HG03460 (cell line): ENCODE results near the gene SGK1.
"Not testable (repeated sequence)": the region's sequence is repeated elsewhere in the genome, so short reads cannot be mapped to it uniquely, and the experiment has no call there.

Experiments used
- ATAC-seq: cut with Tn5 transposase; IDR thresholded peaks from one replicate; pipeline ENCODE4 v1.9.1; 2021; ENCODE audit not compliant: unreplicated experiment

SGK1 gene

GRCh38 chr6:134307870-134308269 lies 10.0 kb downstream of the SGK1 start:
- ATAC-seq: no peak

DNA sequence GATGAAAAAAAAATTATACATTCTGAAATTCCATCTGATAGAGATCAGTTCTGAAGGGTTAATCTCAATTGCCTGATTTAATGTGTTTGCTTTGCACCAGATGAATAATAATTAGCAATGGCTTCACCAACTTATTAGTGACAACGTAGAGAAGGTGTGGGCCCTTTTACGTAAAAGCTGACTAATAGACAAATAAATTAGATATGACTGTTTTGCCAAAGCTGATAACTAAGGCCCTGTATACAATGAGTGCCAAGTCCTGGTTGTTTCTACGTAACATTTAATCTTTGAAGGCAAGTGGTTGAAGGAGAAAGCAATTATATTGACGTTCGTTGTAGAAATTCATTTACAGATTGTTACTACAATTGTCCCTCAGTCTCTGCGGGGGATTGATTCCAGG lies 10.8 kb downstream of the SGK1 start:
- no peak for ATAC-seq

DNA sequence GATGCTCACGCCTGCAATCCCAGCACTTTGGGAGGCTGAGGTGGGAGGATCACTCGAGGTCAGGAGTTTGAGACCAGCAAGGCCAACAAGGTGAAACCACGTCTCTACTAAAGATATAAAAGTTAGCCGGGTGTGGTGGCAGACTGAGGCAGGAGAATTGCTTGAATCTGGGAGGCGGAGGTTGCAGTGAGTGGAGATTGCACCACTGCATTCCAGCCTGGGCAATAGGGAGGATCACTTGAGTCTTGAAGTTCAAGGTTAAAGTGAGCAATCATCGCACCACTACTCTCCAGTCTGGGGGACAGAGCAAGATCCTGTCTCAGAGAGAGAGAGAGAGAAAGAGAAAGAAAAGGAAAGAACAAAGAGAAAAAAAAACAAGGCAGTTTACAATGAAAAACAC lies 13.5 kb downstream of the SGK1 start:
- ATAC-seq: not testable (repeated sequence)

DNA sequence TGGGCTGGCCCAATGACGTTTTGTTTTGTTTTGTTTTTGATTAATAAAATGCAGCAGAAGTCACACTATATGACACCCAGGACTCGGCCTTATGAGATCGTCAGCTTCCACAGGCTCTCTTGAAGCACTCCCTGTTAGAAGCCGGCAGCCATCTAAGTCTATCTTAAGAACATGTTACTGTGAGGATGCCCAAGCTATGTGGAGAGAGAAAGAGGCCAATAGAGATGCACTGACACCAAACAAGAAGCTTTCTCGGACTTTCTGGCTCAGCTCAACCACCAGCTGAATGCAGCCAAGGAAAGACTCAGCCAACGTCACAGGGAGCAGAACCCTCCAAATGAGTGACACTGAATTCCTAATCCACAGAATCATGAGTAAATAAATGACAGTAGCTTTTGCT lies 14.0 kb downstream of the SGK1 start:
- ATAC-seq: no peak

- no peak for ATAC-seq
Measured at GRCh38 chr6:134299236-134299635, 18.7 kb downstream of the SGK1 start.

DNA sequence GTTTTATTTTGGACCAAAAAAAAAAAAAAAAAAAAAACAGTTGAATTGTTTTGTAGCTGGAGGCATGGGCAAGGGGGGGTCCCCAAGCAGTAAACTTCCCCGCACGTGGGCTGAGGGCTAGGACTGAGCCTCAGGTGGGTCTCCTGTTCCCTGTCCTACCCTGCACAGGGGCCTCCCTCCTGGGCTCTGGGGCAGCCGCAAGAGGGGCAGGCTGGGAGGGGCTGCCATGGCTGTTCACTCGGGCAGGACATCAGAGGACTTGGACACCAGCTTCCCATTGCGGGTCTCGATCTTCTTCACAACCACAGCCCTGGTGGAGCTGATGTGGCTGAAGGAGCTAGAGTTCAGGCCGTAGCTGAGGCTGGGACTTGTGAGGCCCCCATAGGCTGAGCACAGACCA lies 21.1 kb downstream of the SGK1 start:
- no peak for ATAC-seq

- ATAC-seq: no peak
Measured at GRCh38 chr6:134295953-134296553, 21.9 kb downstream of the SGK1 start.

DNA sequence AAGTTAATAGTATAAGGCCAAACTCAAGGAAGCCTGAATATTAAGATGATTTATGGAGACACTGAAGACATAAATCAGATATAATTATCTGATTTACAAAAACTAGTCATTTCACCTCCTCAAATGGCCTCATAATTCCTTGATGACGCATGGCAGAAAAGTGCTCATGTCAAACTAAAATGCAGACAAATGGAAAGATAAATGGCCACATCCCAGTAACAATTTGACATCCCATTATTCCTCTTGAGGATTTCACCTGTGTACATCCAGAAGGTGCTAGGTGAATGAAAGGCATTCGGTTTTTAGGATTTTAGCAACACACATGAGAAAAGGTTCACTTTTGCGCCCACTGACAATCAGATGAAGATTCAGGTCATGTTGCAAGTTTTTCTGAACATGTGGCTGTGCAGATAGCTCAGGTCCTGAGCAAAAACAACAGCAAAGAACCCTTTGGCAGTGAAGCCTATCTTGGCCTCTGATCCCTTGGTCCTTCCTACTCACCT lies 24.2 kb downstream of the SGK1 start:
- no peak for ATAC-seq

DNA sequence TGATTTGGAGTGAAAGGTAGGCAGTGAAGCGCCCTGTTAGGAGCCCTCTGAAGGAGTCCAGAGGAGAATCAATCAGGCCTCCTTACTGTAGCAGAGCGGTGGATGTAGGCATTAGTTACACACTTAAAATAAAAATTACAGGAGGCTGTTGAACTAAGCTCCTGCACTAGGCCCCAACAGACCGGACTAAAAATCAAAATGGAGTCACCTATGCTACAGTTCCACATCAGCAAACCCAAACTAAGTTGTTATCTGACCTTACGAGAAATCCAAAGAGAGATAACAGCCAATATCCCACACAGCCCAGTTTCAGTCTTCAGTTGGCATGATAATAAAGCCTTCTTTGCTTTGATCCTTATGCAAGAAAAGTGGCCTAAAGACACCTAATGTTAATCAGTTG lies 26.8 kb downstream of the SGK1 start:
- ATAC-seq: no peak

DNA sequence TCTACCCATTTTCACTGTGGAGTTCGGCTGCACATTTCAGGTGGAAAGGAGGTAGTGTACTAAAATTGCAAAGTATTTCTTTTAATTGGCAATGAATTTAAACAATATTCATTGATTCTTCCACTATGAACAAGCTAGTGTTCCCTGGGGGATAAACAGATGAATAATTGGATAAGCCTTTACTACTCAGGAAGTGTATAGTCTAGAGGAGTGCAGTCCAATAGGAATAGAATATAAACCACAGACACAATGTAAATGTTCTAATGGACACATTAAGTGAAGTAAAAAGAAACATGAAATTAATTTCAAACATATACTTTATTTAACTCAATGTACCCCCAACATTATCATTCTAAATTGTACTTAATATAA lies 28.7 kb downstream of the SGK1 start:
- no peak for ATAC-seq

- peak; percentile 75 for ATAC-seq
Measured at GRCh38 chr6:134288538-134289203, 29.2 kb downstream of the SGK1 start.

- ATAC-seq: peak; percentile 37
Measured at GRCh38 chr6:134287859-134288537, 29.9 kb downstream of the SGK1 start.

GRCh38 chr6:134282816-134283215 lies 35.1 kb downstream of the SGK1 start:
- ATAC-seq: no peak

GRCh38 chr6:134281388-134281787 lies 36.5 kb downstream of the SGK1 start:
- no peak for ATAC-seq

DNA sequence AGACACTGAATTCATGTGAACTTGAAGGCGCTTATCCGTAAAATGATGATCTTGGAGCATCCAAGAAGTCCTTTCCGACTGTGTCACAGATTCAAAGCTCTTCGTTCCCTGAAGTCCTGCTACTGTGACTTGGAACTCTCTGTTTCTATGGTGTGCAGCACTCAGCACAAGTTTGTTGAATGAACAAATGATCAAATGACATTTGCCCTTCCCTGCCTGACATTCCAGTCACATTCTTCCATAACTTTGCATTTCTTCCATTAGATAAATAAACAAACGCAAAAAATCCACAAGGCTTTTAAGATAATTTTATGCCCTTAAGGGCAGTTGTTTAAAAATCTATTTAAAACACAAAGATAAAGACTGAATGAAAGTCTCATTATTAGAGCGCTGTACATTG lies 39.9 kb downstream of the SGK1 start:
- no peak for ATAC-seq

- not testable (repeated sequence) for ATAC-seq
Measured at GRCh38 chr6:134276891-134277377, 41.0 kb downstream of the SGK1 start.

DNA sequence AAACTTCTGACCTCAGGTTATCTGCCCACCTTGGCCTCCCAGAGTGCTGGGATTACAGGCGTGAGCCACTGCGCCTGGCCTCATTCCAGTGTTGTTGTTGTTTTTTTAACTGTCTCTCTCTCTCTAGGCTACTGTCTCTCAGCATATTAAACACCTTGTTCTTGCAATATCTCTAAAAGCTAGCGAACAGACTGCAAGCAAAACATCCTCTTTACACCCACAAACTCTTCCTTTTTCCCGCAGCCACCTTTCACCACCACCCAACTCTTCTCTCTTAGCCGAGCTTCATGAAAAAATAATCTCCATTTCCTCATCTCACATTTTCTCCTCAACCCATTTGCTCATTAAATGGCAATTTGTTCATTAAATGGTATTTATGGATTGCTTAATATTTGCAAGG lies 45.5 kb downstream of the SGK1 start:
- ATAC-seq: no peak

DNA sequence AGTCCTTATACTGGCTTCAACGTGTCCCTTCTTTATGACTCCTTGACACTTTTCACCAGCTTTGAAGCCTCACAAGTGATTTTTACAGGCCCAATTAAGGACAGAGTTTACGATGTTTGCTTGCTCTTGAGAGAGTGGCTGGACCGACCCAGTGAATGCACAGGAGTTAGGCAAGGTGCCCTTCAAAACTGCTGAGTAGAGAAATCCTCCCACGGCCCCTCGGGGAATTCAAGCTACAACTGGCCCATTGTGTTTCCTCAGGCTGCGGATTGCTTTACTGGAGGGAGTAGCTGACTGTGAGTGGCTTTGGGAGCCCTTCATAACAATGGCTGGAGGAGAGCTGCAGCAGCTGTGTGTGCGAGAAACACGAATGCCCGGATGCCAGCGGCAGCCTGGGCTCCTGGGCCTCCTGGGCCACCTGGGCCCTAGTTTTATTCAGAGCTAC lies 50.0 kb downstream of the SGK1 start:
- ATAC-seq: no peak

- no peak for ATAC-seq
Measured at GRCh38 chr6:134266776-134267175, 51.1 kb downstream of the SGK1 start.

- ATAC-seq: no peak
Measured at GRCh38 chr6:134261766-134262165, 56.1 kb downstream of the SGK1 start.

DNA sequence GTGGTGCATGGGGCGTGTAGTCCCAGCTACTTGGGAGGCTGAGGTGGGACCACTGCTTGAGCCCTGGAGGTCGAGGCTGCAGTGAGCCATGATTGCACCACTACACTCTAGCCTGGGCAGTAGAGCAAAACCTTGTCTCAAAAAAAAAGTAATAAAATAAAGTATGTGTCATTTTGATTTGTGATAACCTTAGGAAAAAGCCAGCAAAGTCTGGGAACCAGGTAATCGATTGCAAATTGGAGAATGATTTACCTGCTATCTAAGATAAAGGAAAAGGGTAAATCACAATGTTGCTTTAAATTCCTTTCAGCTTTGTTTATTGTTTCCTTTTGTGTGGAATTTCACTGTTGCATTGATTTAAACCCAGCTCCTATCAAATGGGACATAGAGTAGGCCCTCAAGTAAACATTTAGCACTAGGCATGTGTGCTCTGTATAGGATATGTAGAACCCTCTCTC lies 59.0 kb downstream of the SGK1 start:
- no peak for ATAC-seq

GRCh38 chr6:134257516-134257915 lies 60.4 kb downstream of the SGK1 start:
- ATAC-seq: no peak
